Measurements from ENCODE around the gene NXF1.
"Not testable (repeated sequence)": the region's sequence is repeated elsewhere in the genome, so short reads cannot be mapped to it uniquely, and the experiment has no call there.

The NXF1 gene

GRCh38 chr11:62788991-62789390 is 16.2 kb downstream of the NXF1 start:
- peak overlapping the region; percentile 98 for H3K27ac Mint-ChIP-seq
- CTCF ChIA-PET: interaction anchor here (0.8 to 4.2 kb wide), 5 partner anchors 17 to 216 kb away, joined by 3 to 46 read pairs (median 4); partner anchors contain the start of genes NXF1, SLC3A2 and ZBTB3
- H3K36me3 Mint-ChIP-seq: peaks cover 50% of the 10 kb centered on the region
- no peaks in the 10 kb centered on the region for H3K9me3 Mint-ChIP-seq
- peaks cover 56% of the 10 kb centered on the region for H3K4me1 Mint-ChIP-seq
- H3K27me3 Mint-ChIP-seq: no peaks in the 10 kb centered on the region
- peak overlapping the region; percentile 96 for H3K4me3 Mint-ChIP-seq
- no peak for DNase-seq

DNA sequence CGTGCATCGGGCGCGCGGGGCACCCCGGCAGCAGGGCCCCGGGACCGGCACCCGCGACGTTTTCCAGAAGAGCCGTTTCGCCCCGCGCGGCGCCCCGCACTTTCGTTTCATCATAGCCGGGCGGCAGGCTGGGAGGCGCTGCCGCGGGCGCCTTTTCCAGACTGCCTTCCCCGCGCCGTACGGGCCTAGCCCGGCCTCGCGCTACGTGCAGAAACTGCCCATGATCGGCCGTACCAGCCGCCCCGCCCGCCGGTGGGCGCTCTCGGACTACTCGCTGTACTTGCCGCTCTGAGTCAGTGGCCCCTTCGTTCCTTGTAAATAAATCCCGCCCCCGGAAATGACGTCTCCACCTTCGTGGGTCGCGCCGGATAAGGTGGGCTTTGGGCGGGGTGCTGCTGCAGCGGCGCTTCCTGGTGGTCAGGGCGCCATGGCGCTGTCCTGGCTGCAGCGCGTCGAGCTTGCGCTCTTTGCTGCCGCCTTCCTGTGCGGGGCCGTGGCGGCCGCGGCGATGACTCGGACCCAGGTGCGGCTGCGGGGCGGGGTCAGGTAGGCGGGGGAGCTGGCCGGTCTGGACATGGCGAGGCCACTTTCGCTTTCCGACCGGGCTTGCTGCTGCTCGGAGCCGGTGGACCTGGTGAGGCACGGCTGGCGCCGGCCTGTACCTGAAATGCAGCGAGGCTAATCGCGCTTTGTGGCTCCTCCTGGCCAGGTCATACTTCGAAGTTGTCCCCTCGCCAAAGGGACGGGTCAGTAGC is 18.1 kb downstream of the NXF1 start, which contains the start of gene TMEM179B:
TSS of gene TMEM179B (plus strand) at position 398 of the 755 bp plus-strand sequence. CDS start at position 428, 30 bp downstream.
- H3K36me3 Mint-ChIP-seq: peaks cover 49% of the 10 kb centered on the region
- H3K4me1 Mint-ChIP-seq: peaks cover 50% of the 10 kb centered on the region
- peak within 1 kb of the TSS; percentile 96 for H3K4me3 Mint-ChIP-seq
- peak within 1 kb of the TSS; percentile 98 for H3K27ac Mint-ChIP-seq
- H3K9me3 Mint-ChIP-seq: no peaks in the 10 kb centered on the region
- peak; percentile 99 for DNase-seq
- no peaks in the 10 kb centered on the region for H3K27me3 Mint-ChIP-seq
- CTCF ChIA-PET: interaction anchor here (0.7 to 4.2 kb wide), 29 partner anchors 10 to 129 kb away, joined by 3 to 65 read pairs (median 4); partner anchors contain the start of genes NXF1, POLR2G, SLC3A2 and STX5

DNA sequence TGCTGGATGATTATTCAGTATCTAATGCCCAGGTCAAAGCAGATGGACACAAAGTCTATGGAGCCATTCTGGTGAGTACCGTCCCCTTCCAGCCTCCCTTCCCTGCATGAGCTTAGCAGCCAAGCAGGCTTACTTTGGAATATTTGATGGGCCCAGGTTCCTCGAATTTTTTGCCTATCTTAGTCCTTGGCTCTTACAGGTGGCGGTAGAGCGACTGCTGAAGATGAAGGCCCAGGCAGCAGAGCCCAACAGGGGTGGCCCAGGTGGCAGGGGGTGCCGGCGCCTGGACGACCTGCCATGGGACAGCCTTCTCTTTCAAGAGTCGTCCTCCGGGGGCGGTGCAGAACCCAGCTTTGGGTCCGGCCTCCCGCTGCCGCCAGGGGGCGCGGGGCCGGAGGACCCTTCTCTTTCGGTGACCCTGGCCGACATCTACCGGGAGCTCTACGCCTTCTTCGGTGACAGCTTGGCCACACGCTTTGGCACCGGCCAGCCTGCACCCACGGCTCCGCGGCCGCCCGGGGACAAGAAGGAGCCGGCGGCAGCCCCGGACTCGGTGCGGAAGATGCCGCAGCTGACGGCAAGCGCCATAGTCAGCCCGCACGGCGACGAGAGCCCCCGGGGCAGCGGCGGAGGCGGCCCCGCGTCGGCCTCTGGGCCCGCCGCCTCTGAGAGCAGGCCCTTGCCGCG is 18.8 kb downstream of the NXF1 start:
- Mint-ChIP-seq H3K4me3 (peak overlapping the region; percentile 77), H3K4me1 (peaks cover 46% of the 10 kb centered on the region), H3K27ac (peak overlapping the region; percentile 85), H3K27me3 (no peaks in the 10 kb centered on the region), H3K9me3 (no peaks in the 10 kb centered on the region), H3K36me3 (peaks cover 44% of the 10 kb centered on the region)
- CTCF ChIA-PET: interaction anchor here (0.8 to 4.2 kb wide), 35 partner anchors 8 to 192 kb away, joined by 3 to 65 read pairs (median 4); partner anchors contain the start of genes NXF1, POLR2G, SLC3A2 and STX5
- peak; percentile 90 for DNase-seq

GRCh38 chr11:62782753-62783152 is 22.5 kb downstream of the NXF1 start:
- DNase-seq: no peak
- CTCF ChIA-PET: no interaction called here
- Mint-ChIP-seq H3K9me3 (no peaks in the 10 kb centered on the region), H3K4me1 (peaks cover 11% of the 10 kb centered on the region), H3K27ac (no peak overlapping the region), H3K4me3 (no peak overlapping the region), H3K27me3 (no peaks in the 10 kb centered on the region), H3K36me3 (peaks cover 28% of the 10 kb centered on the region)

- CTCF ChIA-PET: interaction anchor here (1.0 to 10.4 kb wide), 2 partner anchors 8 to 67 kb away, joined by 3 to 65 read pairs; partner anchors contain the start of gene TMEM179B
- Mint-ChIP-seq H3K4me3 (no peak overlapping the region), H3K27ac (no peak overlapping the region), H3K36me3 (peaks cover 31% of the 10 kb centered on the region), H3K4me1 (peaks cover 13% of the 10 kb centered on the region), H3K27me3 (no peaks in the 10 kb centered on the region), H3K9me3 (no peaks in the 10 kb centered on the region)
- no peak for DNase-seq
These were observed 26.8 kb downstream of the NXF1 start for GRCh38 chr11:62778441-62778840.

- H3K27me3 Mint-ChIP-seq: no peaks in the 10 kb centered on the region
- H3K4me3 Mint-ChIP-seq: no peak overlapping the region
- CTCF ChIA-PET: interaction anchor here (10.4 kb wide), 1 partner anchor 9 kb away, joined by 65 read pairs; the partner anchor contains the start of gene TMEM179B
- no peak overlapping the region for H3K27ac Mint-ChIP-seq
- peaks cover 14% of the 10 kb centered on the region for H3K4me1 Mint-ChIP-seq
- H3K36me3 Mint-ChIP-seq: peaks cover 24% of the 10 kb centered on the region
- no peak for DNase-seq
- H3K9me3 Mint-ChIP-seq: no peaks in the 10 kb centered on the region
These were observed 27.9 kb downstream of the NXF1 start for GRCh38 chr11:62777389-62777788.

GRCh38 chr11:62775646-62776045 is 29.6 kb downstream of the NXF1 start:
- CTCF ChIA-PET: interaction anchor here (1.6 to 10.4 kb wide), 2 partner anchors 11 to 48 kb away, joined by 4 to 65 read pairs; partner anchors contain the start of genes HNRNPUL2 and TMEM179B
- peaks cover 27% of the 10 kb centered on the region for H3K4me1 Mint-ChIP-seq
- H3K9me3 Mint-ChIP-seq: no peaks in the 10 kb centered on the region
- H3K27ac Mint-ChIP-seq: no peak overlapping the region
- DNase-seq: no peak
- H3K27me3 Mint-ChIP-seq: no peaks in the 10 kb centered on the region
- peaks cover 24% of the 10 kb centered on the region for H3K36me3 Mint-ChIP-seq
- H3K4me3 Mint-ChIP-seq: no peak overlapping the region

DNA sequence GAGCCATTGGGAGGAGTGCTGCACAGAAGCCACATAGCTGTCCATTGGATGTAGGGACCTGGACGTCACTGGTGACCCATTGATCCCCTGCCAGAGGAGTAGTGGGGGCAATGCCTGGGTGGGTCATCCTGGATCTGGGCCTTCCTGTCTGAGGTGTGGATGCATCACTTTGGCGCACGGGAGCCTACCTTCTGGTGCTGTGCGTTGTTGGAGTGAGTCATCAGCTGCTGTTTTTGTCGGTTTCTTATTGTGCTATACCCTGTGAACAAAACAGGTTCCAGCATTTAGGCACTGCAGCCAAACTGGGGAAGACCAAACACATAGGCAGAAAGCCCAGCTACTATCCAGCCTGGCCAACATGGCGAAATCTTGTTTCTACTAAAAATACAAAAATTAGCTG is 30.8 kb downstream of the NXF1 start:
- no peak overlapping the region for H3K27ac Mint-ChIP-seq
- H3K27me3 Mint-ChIP-seq: no peaks in the 10 kb centered on the region
- H3K4me1 Mint-ChIP-seq: peaks cover 39% of the 10 kb centered on the region
- peaks cover 25% of the 10 kb centered on the region for H3K36me3 Mint-ChIP-seq
- CTCF ChIA-PET: interaction anchor here (10.4 kb wide), 1 partner anchor 12 kb away, joined by 65 read pairs; the partner anchor contains the start of gene TMEM179B
- no peaks in the 10 kb centered on the region for H3K9me3 Mint-ChIP-seq
- no peak for DNase-seq
- no peak overlapping the region for H3K4me3 Mint-ChIP-seq

DNA sequence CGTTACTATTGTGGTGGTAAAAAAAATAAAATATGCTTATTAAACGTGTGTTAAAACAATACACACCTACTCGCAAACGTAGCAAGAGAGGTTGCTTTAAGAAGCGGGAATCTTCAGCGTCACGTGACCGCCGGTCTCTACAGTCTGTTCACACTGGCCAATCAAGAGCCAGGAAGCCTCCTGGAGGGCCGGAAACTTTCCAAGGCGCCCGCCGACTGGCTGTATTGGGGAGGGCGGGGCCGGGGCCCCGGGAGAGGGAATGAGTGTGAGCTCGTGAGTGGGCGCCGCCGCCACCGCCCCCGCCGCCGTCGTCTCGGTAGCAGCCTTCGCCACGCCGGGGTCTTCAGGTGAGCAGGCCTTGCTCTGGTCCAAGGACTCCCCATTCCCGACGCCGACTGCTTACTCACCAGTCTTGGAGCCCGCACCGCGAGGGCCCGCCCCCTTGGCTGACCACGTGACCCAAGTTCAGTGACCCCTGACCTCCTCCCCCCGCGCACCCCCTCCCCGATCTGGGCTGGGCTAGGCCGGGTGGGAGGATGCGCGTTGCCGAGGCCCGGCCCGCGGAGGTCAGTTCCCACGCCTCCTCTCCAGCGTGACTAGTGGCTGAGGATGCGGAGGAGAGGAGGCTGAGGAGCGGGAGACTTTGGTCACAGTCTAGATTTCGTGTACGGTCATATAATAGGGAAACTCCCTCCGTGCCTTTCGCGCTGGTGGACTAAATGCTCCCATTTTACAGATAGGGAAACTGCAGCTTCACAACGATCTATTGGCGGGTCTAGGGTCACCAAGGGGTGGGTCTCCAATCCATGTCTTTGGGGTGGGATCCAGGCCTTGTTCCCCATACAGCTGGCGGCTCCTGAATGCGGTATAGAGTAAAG is 33.9 kb downstream of the NXF1 start, which contains the start of gene TAF6L:
TSS of gene TAF6L (plus strand) at position 253 of the 878 bp plus-strand sequence. CDS start 4,388 bp downstream, outside the sequence.
- no peaks in the 10 kb centered on the region for H3K27me3 Mint-ChIP-seq
- H3K9me3 Mint-ChIP-seq: no peaks in the 10 kb centered on the region
- peaks cover 36% of the 10 kb centered on the region for H3K4me1 Mint-ChIP-seq
- peak within 1 kb of the TSS; percentile 90 for H3K4me3 Mint-ChIP-seq
- CTCF ChIA-PET: interaction anchor here (0.6 to 10.4 kb wide), 5 partner anchors 9 to 107 kb away, joined by 3 to 65 read pairs (median 10); partner anchors contain the start of genes C11orf98, CSKMT, POLR2G and TMEM179B
- H3K36me3 Mint-ChIP-seq: peaks cover 19% of the 10 kb centered on the region
- peak; percentile 97 for DNase-seq
- peak within 1 kb of the TSS; percentile 94 for H3K27ac Mint-ChIP-seq

DNA sequence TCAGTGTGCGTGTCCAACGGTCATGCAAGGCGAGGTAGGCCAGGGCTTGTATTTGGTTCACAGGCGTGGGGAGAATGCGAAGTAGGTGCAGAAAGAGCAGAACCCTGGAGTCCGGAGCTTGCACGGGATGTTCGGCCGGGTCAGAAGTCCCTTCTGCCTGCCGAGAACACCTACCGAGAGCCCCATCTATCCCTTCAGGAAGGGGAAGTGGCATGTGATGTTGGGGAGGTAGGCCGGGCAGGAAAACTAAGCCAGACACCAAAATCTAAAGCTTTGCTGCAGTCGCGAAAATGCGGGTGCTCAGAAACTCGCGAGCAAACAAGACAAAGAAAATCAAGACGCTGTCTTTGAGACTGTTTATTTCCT is 34.5 kb downstream of the NXF1 start:
- CTCF ChIA-PET: interaction anchor here (0.6 to 10.4 kb wide), 5 partner anchors 9 to 106 kb away, joined by 3 to 65 read pairs (median 10); partner anchors contain the start of genes C11orf98, CSKMT, POLR2G and TMEM179B
- Mint-ChIP-seq H3K36me3 (peaks cover 18% of the 10 kb centered on the region), H3K9me3 (no peaks in the 10 kb centered on the region), H3K4me3 (peak overlapping the region; percentile 90), H3K27ac (peak overlapping the region; percentile 94), H3K27me3 (no peaks in the 10 kb centered on the region), H3K4me1 (peaks cover 36% of the 10 kb centered on the region)
- DNase-seq: peak; percentile 47

DNA sequence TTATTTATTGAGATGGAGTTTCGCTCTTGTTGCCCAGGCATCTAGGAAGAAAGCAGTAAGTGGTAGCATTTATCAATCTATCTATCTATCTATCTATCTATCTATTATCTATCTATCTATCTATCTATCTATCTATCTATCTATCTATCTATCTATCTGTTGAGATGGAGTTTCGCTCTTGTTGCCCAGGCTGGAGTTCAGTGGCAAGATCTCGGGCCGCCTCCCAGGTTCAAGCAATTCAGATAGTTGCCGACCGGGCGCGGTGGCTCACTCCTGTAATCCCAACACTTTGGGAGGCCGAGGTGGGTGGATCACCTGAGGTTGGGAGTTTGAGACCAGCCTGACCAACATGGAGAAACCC is 44.4 kb downstream of the NXF1 start:
- Mint-ChIP-seq H3K27ac (peak overlapping the region; percentile 94), H3K4me3 (peak overlapping the region; percentile 96), H3K36me3 (peaks cover 16% of the 10 kb centered on the region), H3K4me1 (peaks cover 23% of the 10 kb centered on the region)
- CTCF ChIA-PET: interaction anchor here (0.7 to 2.2 kb wide), 3 partner anchors 15 to 32 kb away, joined by 3 to 9 read pairs (median 3); partner anchors contain the start of genes TMEM179B and TTC9C
- not testable (repeated sequence) for H3K27me3 Mint-ChIP-seq, H3K9me3 Mint-ChIP-seq
- peak; percentile 33 for DNase-seq

GRCh38 chr11:62757846-62758788 is 47.1 kb downstream of the NXF1 start:
- H3K27ac Mint-ChIP-seq: no peak overlapping the region
- H3K36me3 Mint-ChIP-seq: peaks cover 10% of the 10 kb centered on the region
- H3K4me3 Mint-ChIP-seq: no peak overlapping the region
- peaks cover 29% of the 10 kb centered on the region for H3K4me1 Mint-ChIP-seq
- no peak for DNase-seq
- peaks cover 8% of the 10 kb centered on the region for H3K27me3 Mint-ChIP-seq
- H3K9me3 Mint-ChIP-seq: no peaks in the 10 kb centered on the region
- CTCF ChIA-PET: interaction anchor here (2.5 kb wide), 1 partner anchor 11 kb away, joined by 19 read pairs; the partner anchor contains the start of gene TAF6L

All from activated naive CD4-positive, alpha-beta T cell treated with anti-CD3 and anti-CD28 coated beads, Interleukin-2, amount 10 ng/mL, durations not matched to agents 7 days and 5 days (primary cell).